Adipocyte (in vitro differentiated cells): Measurements from ENCODE around the gene HSPBP1.

ENCODE experiments used
- DNase-seq: peaks from one replicate; pipeline ENCODE4 v3.0.0-alpha.2; 2015; ENCODE audit warnings: low read depth
- H3K27me3 ChIP-seq: replicated peaks from 2 replicates; pipeline ENCODE4 v1.7.0; 2013; ENCODE audit warnings: mild to moderate bottlenecking, low read length, moderate library complexity; ENCODE audit not compliant: control insufficient read depth, insufficient read depth
- H3K36me3 ChIP-seq: 2 replicates; pipeline ENCODE4 v1.7.0; 2013; ENCODE audit warnings: low read length, mild to moderate bottlenecking, moderate library complexity; ENCODE audit not compliant: control insufficient read depth, insufficient read depth, severe bottlenecking
- H3K4me1 ChIP-seq: 2 replicates; pipeline ENCODE4 v1.7.0; 2013; ENCODE audit warnings: mild to moderate bottlenecking, low read length, moderate library complexity; ENCODE audit not compliant: control insufficient read depth, insufficient read depth
- H3K4me3 ChIP-seq: 2 replicates; pipeline ENCODE4 v1.7.0; 2013; ENCODE audit warnings: mild to moderate bottlenecking, low read length, moderate library complexity
- H3K9ac ChIP-seq: 2 replicates; pipeline ENCODE4 v1.7.0; 2013; ENCODE audit warnings: mild to moderate bottlenecking, low read length, moderate library complexity
- H3K9me3 ChIP-seq: 2 replicates; pipeline ENCODE4 v1.7.0; 2013; ENCODE audit warnings: mild to moderate bottlenecking, low read length, moderate library complexity; ENCODE audit not compliant: control insufficient read depth

HSPBP1 gene

DNA sequence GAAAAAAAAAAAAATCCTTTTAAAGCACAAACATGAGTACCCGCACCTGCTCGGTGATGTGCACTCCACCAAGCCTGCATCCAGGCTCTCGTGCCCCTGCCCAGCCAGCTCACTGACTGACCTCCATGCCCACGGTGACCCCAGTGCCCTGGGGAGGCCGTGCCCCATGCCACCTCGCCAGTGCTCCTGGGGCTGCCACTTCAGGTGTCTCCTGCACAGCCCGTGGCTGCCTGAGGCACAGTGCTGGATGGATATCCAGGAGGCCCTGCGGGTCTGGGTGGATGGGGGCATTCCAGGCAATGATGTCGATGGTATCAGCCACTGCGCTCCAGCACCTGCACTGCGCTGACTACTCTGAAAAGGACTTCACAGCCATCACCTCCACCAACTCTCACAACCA, 30.1 kb downstream of the HSPBP1 start:
- H3K9ac ChIP-seq = no peak overlapping the region
- no peak for DNase-seq
- no peak overlapping the region for H3K4me3 ChIP-seq
- no peaks in the 10 kb centered on the region for H3K27me3 ChIP-seq
- peaks cover 19% of the 10 kb centered on the region for H3K36me3 ChIP-seq
- peaks cover 16% of the 10 kb centered on the region for H3K4me1 ChIP-seq
- H3K9me3 ChIP-seq = no peaks in the 10 kb centered on the region

DNA sequence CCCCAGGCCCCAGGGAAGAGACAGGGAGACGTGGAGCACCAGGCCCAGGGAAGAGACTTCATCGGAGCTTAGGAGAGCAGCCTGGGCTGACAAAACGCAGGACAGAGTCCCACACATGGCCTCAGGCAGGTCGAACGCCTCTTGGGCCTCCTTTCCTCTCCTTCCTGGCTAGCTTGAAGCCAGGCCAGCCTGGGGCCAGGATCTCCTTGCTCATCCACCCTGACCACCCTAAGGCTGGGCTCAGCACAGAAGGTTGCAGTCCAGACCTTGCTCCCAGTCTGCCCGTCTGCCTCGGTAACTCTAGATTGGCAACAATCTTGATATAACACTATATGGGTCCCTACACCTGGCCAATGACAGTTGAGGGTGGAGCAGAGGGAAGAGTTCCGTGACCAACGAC, 31.2 kb downstream of the HSPBP1 start:
- DNase-seq = no peak
- peaks cover 30% of the 10 kb centered on the region for H3K36me3 ChIP-seq

DNA sequence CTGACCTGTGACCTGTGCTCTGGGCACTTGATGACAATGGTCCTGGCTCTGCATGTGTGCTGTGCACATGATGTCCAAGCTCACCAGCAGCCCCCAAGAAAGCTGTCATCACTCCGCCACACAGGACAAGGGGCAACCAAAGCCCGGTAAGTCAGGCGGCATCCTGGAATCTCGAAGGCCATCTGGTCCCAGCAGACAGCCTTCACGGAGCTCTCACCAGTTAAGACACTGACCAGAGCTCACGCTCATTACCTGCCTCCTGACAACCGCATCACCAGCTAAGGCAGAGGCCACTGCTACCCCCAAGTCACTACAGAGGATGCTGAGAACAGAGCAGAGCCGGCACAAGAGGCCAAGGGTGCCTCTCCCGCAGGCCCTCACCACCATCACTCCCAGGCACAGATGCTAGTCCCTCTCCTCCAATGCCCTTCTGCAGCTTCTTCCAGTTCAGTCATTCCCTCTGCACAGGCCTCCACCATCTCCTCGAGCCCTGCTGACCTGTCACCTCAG, 31.7 kb downstream of the HSPBP1 start:
- H3K9me3 ChIP-seq = no peaks in the 10 kb centered on the region
- no peaks in the 10 kb centered on the region for H3K27me3 ChIP-seq
- no peak overlapping the region for H3K4me3 ChIP-seq
- H3K9ac ChIP-seq = no peak overlapping the region
- H3K4me1 ChIP-seq = peaks cover 6% of the 10 kb centered on the region
- peaks cover 35% of the 10 kb centered on the region for H3K36me3 ChIP-seq
- no peak for DNase-seq

More for the DNA sequence above, 31.2 kb downstream of the HSPBP1 start:
- H3K9me3 ChIP-seq = no peaks in the 10 kb centered on the region
- no peaks in the 10 kb centered on the region for H3K27me3 ChIP-seq
- H3K4me1 ChIP-seq = peaks cover 8% of the 10 kb centered on the region
- no peak overlapping the region for H3K4me3 ChIP-seq
- H3K9ac ChIP-seq = no peak overlapping the region

DNA sequence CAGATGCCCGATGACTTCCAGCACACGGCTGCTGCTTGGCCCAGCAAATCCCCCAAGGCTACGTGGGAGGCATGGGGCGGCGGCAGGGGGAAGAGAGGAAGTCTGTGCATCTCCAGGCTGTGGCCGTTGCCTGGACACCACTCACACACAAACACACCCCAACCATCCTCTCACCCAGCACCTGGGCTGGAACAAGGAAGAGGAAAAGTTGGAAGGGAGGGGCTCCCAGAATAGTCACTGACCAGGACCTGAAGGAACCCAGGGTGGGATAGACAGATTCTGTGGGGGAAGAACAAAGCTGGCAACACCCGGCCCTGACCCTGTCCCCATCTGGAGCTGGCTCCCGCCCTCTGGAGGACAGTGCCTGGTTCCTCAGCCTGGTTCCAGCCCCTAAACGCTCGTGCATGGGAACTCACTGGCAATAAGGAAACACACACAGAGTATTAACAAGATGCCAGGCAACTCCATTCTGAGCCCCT, 32.2 kb downstream of the HSPBP1 start:
- Histone ChIP-seq H3K36me3 (peaks cover 37% of the 10 kb centered on the region), H3K9me3 (no peaks in the 10 kb centered on the region)

DNA sequence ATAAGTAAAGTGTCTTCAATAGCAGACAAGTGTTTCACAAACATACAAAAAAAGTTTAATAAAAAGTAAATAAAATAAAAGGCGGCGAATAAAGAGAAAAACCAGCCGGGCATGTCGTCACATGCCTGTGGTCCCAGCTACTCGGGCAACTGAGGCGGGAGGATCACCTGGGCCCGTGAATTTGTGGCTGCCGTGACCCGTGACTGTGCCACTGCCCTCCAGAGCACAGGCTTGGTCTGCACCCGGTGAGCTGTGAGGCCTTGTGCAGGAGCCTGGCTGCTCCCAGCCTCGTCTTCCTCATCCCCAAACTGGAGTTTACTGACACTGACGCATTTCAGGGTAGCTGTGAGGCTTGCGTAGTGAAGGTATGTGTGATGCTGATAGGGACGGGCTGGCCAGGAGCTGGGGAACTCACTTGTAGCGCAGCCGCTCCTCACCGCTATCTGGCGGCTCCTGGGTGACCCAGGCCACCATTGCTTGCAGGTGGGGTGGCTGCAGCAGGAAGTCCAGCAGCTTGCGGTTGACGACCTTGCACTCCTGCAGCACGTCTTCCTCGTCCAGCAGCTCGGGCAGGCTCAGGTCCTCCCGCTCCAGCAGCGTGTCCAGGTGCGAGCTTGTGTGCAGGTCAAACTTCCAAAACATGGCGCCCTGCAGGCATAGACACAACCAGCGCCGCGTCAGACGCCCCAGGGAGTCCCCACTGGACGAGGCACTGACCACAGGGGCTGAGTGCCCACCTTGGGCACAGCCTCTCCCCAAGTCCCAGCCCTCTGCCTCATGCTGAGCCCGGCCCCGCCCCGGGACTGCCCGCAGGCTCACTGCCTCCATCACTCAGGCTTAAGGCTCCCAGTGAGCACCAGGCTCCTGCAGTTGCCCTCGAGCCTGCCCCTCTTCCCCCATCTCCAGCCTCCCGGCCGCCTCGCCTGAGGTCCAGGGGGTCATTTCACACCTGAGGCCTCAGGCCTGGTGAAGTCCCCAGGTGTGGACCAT, 33.2 kb downstream of the HSPBP1 start:
- Histone ChIP-seq H3K9ac (no peak overlapping the region), H3K9me3 (no peaks in the 10 kb centered on the region), H3K27me3 (no peaks in the 10 kb centered on the region), H3K36me3 (peaks cover 46% of the 10 kb centered on the region), H3K4me1 (no peaks in the 10 kb centered on the region), H3K4me3 (no peak overlapping the region)
- DNase-seq = no peak

More for the DNA sequence above, 32.2 kb downstream of the HSPBP1 start:
- no peak for DNase-seq
- Histone ChIP-seq H3K4me1 (peaks cover under 1% of the 10 kb centered on the region), H3K27me3 (no peaks in the 10 kb centered on the region), H3K9ac (no peak overlapping the region), H3K4me3 (no peak overlapping the region)

DNA sequence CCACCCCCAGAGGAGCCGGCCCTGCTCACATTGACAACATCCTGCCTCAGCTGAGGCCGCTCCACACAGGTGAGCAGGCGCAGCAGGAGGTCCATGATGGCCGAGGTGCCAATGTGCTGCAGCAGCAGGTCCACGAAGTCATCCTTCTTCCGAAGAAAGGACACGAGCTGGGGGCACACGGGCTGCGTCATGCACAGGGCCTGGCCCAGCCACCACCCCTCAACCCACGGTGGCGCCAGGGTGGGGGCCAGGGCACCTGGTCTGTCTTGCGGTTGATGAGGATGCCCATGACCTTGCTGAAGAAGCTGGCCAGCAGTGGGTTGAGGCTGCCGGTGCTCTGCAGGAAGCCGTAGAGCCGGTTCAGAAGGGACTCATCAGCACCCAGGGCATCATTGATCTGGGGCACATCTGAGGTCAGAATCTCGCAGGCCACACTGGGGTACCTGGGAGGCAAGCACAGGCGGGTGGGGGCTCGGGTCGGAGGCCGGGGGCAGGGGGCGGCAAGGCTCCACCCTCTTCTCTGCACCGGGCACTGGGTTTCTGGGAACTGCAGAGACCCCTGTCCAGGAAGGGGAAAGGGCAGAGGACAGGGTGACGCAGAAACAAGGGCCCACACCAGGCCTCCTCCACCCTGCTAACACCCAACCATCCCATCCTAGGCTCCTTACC, 34.5 kb downstream of the HSPBP1 start:
- no peak overlapping the region for H3K9ac ChIP-seq
- H3K36me3 ChIP-seq = peaks cover 57% of the 10 kb centered on the region
- H3K4me1 ChIP-seq = no peaks in the 10 kb centered on the region
- H3K27me3 ChIP-seq = no peaks in the 10 kb centered on the region
- no peak for DNase-seq
- H3K9me3 ChIP-seq = no peaks in the 10 kb centered on the region
- H3K4me3 ChIP-seq = no peak overlapping the region

DNA sequence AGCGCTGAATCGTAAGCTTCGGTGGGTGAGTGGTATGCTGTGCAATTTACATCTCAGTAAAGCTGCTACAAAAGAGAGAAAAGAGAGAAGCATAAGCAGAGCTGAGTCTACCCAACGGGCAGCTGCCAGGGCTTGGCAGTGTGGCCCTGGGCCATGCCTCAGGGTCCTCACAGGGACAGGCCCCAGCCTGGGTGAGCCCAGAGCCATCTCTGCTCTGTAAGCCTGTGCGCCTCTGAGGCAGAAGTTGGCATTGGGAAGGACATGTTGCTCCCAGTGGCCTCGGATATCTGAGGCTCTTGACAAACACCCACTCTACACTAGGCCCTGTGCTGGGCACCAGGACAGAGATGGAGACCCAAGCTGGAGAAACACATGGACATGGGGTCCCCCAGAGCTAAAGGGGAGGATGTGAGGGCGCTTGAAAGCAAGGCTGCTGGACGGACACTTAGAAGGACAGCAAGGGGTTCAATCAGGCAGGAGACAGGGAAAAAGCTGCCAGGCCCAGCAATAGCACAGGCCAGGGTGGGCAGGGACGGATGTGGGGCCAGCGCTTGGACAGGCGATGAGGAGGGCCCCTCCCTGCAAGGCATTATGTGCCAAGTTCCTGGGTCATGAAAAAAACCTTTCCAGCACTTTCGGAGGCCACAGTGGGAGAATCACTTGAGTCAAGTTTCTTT, 35.8 kb downstream of the HSPBP1 start:
- Histone ChIP-seq H3K4me1 (no peaks in the 10 kb centered on the region), H3K4me3 (no peak overlapping the region), H3K27me3 (no peaks in the 10 kb centered on the region), H3K36me3 (peaks cover 70% of the 10 kb centered on the region), H3K9ac (no peak overlapping the region), H3K9me3 (no peaks in the 10 kb centered on the region)
- DNase-seq = no peak

DNA sequence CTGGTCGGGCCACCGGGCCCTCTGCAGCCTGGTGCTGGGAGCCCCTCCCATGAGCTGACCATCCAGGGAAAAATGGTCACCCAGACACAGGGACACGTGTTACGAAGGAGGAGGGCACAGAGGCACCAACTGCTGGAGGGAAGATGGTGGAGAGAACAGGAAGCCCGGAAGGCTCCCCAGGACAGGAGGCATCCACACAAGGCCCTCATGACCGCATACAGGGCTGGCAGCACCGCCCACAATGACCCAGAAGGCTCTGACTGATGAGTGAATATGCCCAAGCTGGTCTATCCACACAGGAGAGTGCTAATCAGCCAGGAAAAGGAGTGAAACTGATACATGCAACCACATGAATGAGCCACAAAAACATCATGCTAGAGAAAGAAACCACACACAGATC, 37.4 kb downstream of the HSPBP1 start:
- no peak for DNase-seq
- Histone ChIP-seq H3K4me3 (no peak overlapping the region), H3K27me3 (no peaks in the 10 kb centered on the region), H3K36me3 (peaks cover 84% of the 10 kb centered on the region), H3K9me3 (no peaks in the 10 kb centered on the region), H3K4me1 (no peaks in the 10 kb centered on the region), H3K9ac (no peak overlapping the region)

DNA sequence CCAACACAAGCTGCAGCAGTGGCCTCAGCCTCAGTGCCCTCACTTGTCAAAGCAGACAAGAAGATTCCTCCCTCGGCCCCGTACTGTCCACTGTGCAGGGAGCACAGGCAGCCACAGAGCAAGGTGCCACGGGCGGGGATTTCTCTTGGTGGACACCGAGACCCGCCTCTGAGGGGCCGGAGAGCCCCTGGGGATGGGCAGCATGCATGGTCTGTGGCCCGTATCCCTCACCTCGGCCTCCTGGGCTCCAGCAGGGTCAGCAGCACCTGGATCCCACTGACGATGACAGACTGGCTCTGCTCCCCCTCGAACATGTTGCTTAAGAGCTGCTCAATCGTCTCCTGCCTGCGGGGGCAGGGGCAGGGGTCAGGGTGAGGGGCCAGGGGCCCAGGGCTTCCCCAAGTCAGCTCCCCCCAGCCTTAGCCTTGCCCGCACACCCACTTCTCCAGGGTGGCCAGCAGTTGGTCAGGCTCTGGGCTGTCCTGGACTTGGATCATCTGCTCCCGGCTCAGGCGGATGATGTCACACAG, 37.9 kb downstream of the HSPBP1 start:
- Histone ChIP-seq H3K27me3 (no peaks in the 10 kb centered on the region), H3K4me1 (no peaks in the 10 kb centered on the region), H3K9ac (no peak overlapping the region), H3K4me3 (no peak overlapping the region), H3K36me3 (peaks cover 89% of the 10 kb centered on the region), H3K9me3 (no peaks in the 10 kb centered on the region)
- DNase-seq = no peak

DNA sequence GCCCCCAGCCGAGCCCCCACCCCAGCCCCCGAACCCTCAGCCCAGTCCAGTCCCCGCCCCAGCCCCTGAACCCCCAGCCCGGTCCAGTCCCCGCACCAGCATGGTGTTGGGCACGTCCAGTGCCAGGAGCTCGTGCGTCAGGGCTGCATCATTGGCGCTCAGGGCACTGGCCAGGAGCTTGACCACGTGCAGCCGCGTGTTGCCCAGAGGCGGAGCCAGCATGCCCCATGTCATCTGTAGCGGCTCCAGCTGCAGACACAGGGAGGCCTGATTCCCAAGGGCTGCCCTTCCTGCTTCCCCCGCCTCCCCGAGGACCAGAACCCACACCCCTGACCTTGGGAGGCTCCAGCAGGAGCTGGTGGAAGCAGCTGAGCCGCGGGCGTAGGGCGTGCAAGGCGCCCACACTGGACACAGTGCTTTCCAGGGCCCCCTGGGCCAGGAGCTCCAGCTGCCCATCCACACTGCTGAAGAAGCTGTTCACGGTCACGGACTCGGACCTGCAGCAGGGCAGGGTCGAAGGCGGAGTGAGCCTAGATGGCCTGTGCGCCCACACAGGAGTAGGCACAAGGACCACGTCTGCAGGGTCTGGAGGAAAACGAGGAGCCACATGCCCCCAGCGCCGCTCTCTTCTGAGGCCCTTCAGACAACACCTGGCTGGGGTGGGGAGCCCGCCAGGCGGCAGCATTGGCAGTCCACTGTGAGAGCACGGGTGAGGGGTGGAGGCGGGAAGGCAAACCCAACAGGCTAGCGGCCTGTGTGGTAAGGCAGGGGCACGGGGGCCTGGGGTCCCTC, 38.6 kb downstream of the HSPBP1 start:
- H3K4me1 ChIP-seq = no peaks in the 10 kb centered on the region
- H3K36me3 ChIP-seq = peaks cover 91% of the 10 kb centered on the region
- no peak overlapping the region for H3K9ac ChIP-seq
- H3K9me3 ChIP-seq = no peaks in the 10 kb centered on the region
- DNase-seq = no peak
- no peak overlapping the region for H3K4me3 ChIP-seq
- no peaks in the 10 kb centered on the region for H3K27me3 ChIP-seq
